RWPE1 (cell line): ENCODE results near the gene PRKCZ.

Source experiments
- CTCF ChIA-PET: fragments of 350-600 bp; sonication (Branson Sonifier 250); formaldehyde crosslinking; extraction: SDS; loops from one replicate; lab custom pipeline; 2021; lab: Yijun Ruan, JAX
- POLR2A ChIA-PET: fragments of 400-600 bp; formaldehyde crosslinking; extraction: SDS; loops from one replicate; lab custom pipeline; 2020; ENCODE audit warnings: antibody characterized with exemption; ENCODE audit not compliant: low non-redundant PET; lab: Yijun Ruan, JAX
- DNase-seq: peaks from one replicate; pipeline ENCODE4 v3.0.0; 2012; ENCODE audit warnings: low spot score
- H3K27ac ChIP-seq: fragments of 450-650 bp; 2 replicates; pipeline ENCODE4 v1.5.1; 2017
- TF ChIP-seq, protein P1 (sequence below): fragments of 450-650 bp; conservative IDR thresholded peaks from 2 replicates; pipeline ENCODE4 v1.5.1; 2017; ENCODE audit warnings: low read depth, mild to moderate bottlenecking

The PRKCZ gene

DNA sequence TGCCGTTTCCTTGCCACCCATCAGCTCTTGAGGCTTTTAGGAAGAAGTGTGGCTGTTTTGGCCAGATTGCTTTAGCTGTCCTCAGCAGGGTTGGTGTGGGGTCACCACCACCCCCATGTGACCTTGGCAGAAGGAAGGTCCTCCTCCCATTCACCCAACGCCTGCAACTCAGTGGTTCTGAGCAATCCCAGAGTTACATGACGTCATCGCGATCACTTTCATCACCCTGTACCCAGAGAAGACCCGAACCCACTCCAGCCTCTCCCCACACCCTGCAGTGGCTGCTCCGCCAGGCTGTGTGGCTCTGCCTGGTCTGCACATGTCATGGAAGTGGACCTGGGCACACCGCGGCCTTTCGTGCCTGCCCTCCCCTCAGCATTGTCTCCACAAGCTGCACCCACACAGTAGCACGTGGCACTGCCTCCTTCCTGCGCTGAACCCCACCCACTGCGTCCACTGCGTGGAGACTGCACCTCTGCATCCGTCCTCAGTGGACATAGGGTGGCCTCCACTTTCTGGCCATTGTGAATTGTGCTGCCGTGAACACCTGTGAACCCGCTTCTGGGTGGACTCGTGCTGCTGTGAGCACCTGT is 127.8 kb downstream of the PRKCZ start:
- H3K27ac ChIP-seq: no peak overlapping the region
- DNase-seq: no peak
- ChIA-PET CTCF (no interaction called here), POLR2A (no interaction called here)
- TF ChIP-seq, protein P1, sequence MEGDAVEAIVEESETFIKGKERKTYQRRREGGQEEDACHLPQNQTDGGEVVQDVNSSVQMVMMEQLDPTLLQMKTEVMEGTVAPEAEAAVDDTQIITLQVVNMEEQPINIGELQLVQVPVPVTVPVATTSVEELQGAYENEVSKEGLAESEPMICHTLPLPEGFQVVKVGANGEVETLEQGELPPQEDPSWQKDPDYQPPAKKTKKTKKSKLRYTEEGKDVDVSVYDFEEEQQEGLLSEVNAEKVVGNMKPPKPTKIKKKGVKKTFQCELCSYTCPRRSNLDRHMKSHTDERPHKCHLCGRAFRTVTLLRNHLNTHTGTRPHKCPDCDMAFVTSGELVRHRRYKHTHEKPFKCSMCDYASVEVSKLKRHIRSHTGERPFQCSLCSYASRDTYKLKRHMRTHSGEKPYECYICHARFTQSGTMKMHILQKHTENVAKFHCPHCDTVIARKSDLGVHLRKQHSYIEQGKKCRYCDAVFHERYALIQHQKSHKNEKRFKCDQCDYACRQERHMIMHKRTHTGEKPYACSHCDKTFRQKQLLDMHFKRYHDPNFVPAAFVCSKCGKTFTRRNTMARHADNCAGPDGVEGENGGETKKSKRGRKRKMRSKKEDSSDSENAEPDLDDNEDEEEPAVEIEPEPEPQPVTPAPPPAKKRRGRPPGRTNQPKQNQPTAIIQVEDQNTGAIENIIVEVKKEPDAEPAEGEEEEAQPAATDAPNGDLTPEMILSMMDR: no peak

DNA sequence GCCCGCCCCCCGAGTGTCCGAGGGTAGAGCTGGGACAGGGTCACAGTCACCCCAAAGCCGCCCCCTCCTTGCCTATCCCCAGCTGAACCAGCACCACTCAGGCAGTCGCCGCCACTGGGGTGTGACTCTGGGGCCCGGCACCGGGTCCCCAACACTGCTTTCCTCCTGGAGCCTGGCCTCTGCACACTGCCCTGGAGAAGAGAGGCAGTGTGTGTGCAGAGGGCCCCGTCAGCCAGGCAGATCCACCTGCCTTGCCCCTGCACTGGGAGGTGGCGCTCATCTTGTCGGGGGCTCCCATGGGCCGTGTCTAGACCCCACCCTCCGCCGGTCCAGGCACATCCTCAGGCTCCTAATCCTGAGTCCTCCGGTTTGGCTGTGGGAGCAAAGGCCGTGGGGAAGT is 128.7 kb downstream of the PRKCZ start:
- no peak for DNase-seq
- POLR2A ChIA-PET: no interaction called here
- CTCF ChIA-PET: no interaction called here
- H3K27ac ChIP-seq: peak overlapping the region; percentile 24; the same call in 1 of the 2 replicates
- TF ChIP-seq, protein P1: no peak

DNA sequence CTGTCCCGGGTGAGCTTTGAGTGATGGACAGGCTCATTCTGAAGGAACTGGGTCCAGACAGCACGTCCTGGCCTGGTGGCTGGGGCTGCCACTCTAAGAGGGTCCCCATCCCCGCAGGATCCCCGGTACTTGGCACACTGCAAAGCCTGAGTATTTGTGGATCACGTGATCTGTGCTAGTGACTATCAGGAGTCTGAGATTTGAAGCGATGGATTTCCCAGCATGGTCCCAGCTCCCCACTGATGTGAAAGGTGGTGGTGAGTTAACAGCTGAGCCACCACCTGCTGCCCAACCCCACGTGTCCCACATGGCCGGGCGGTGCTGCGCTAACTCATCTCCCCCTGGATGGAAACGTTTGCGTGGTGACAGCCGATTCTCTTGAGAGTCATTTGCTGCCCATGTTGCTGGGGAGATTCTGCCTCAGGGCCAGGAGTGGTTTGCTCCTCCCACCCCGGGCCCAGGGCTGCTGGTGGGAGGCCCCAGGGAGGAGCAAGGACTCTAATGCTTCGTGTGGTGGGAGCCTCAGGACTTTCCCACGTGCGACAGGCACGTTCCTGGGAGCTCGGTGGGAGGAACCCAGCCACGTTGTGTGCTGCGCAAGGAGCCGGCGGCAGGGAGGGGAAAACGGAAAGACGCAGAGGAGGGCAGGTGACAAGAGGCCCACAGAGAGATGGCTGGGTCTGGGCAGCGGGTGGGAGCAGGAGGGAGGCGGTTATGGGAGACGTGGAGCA is 129.2 kb downstream of the PRKCZ start:
- no peak for DNase-seq
- ChIA-PET CTCF (no interaction called here), POLR2A (no interaction called here)

DNA sequence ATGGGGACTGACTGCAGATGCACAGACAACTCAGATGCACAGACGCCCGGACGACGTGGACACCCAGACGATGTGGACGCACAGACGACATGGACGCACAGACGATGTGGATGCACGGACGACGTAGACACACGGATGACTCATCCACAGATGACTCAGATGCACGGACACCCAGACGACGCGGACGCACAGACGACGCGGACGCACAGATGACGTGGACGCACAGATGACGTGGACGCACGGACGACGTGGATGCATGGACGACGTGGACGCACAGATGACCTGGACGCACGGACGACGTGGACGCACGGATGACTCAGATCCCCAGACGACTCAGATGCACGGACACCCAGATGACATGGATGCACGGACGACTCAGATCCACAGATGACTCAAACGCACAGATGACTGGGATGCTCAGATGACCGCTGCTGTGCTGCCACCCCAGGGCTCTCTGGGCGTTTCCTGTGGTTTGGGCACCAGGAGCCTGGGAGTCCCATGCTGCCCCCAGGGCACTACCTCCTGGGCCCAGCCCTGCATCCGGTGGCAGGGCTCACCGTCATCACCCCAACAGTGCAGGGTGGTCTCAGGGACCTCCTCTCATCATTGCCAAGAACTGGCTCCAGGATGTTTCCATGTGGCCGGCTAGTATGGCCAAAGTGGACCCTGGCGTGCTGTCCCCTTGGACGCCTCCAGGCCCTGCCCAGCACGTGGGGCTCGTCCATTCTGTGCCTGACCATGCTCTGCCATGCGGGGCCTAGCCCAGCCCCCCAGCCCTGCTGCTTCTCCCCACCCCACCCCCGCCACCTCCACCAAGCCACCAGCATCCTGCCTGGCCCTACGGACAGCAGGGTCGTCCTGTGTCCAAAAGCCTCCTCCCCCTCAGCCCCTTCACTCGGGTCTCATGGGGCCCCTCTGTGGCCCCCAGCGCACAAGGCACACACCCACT is 130.4 kb downstream of the PRKCZ start:
- TF ChIP-seq, protein P1: no peak
- DNase-seq: no peak
- CTCF ChIA-PET: no interaction called here
- POLR2A ChIA-PET: no interaction called here
- no peak overlapping the region for H3K27ac ChIP-seq

More for the DNA sequence above, 129.2 kb downstream of the PRKCZ start:
- H3K27ac ChIP-seq: peak overlapping the region; percentile 24; the same call in 1 of the 2 replicates
- TF ChIP-seq, protein P1: no peak

DNA sequence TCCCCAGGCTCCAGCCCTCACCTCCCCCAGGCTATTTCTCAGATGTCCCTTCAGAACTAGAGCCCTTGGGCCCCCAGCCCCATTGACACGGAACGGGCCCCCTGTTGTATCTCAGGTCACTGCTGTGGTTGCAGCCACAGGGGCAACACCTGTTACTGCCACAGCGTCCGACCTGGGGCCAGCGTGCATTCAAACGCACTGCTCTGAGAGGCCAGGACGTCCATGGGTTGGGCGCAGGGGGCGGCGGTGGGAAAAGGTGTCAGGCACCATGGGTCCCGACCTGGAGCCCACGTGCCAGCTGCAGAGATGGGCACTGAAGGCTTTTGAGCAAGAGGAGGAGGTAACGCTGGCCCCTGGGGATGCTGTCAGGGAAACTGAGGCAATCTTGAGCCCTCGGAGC is 131.1 kb downstream of the PRKCZ start:
- TF ChIP-seq, protein P1: no peak
- POLR2A ChIA-PET: no interaction called here
- no peak for DNase-seq
- CTCF ChIA-PET: no interaction called here
- no peak overlapping the region for H3K27ac ChIP-seq

DNA sequence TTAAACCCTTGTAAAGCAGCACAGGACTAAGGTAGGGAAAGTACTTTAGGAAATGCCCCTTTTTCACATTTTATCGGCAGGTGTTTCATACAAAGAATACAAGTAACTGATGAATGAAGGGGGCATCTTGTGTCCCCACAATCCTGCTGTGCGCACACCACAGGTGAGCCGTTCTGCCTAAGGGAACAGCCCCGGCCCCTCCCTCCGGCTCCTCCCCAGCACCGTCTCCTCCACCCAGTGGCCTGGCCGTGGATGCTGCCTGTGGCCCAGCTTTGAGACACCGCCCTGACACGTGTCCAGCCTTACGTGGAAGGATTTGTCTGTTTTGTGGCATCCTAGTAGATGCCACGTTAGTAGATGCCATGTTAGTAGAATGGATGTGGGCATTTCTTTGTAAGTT is 131.5 kb downstream of the PRKCZ start:
- TF ChIP-seq, protein P1: no peak
- CTCF ChIA-PET: no interaction called here
- DNase-seq: no peak
- H3K27ac ChIP-seq: no peak overlapping the region
- POLR2A ChIA-PET: no interaction called here
